GM23338 (cell line): ENCODE data around the gene AREL1. TPM values are rescaled to one million over a fixed set of nuclear protein-coding genes. Genes with fewer than 3 reads are reported as not detected.

Experiments
- ATAC-seq: fragments of 200-7000 bp; cut with Tn5 transposase; 3 replicates; pipeline ENCODE4 v1.9.1; 2020
- DNase-seq: peaks from one replicate; pipeline ENCODE4 v3.0.0-alpha.2; 2015; ENCODE audit warnings: low spot score
- H2AFZ ChIP-seq: fragments of 200-600 bp; sonication (generic); 2 replicates; pipeline ENCODE4 v1.8.0; 2016; ENCODE audit warnings: antibody characterized with exemption, mild to moderate bottlenecking, moderate library complexity
- H3F3A ChIP-seq: fragments of 200-600 bp; sonication (generic); replicated peaks from 2 replicates; pipeline ENCODE4 v1.8.0; 2017; ENCODE audit warnings: antibody characterized with exemption, mixed run types, low read depth
- H3K27ac ChIP-seq: fragments of 200-600 bp; sonication (generic); 2 replicates; pipeline ENCODE4 v1.6.1; 2016; ENCODE audit warnings: low read depth
- H3K27me3 ChIP-seq: fragments of 200-600 bp; sonication (generic); 2 replicates; pipeline ENCODE4 v1.8.0; 2016; ENCODE audit warnings: mild to moderate bottlenecking, mixed run types, moderate library complexity; ENCODE audit not compliant: insufficient read depth
- H3K36me3 ChIP-seq: fragments of 200-600 bp; sonication (generic); 2 replicates; pipeline ENCODE4 v1.8.0; 2016; ENCODE audit warnings: mild to moderate bottlenecking; ENCODE audit not compliant: insufficient read depth
- H3K4me1 ChIP-seq: fragments of 200-600 bp; sonication (generic); 2 replicates; pipeline ENCODE4 v1.8.0; 2016; ENCODE audit warnings: mild to moderate bottlenecking, moderate library complexity; ENCODE audit not compliant: insufficient read depth
- H3K4me2 ChIP-seq: fragments of 200-600 bp; sonication (generic); 2 replicates; pipeline ENCODE4 v1.7.1; 2017; ENCODE audit warnings: mixed run types
- H3K4me3 ChIP-seq: fragments of 200-600 bp; sonication (generic); 2 replicates; pipeline ENCODE4 v1.6.1; 2016; ENCODE audit warnings: mixed run types
- H3K79me2 ChIP-seq: fragments of 200-600 bp; sonication (generic); replicated peaks from 2 replicates; pipeline ENCODE4 v1.8.0; 2017; ENCODE audit warnings: mild to moderate bottlenecking; ENCODE audit not compliant: insufficient read depth
- H3K9me2 ChIP-seq: fragments of 200-600 bp; sonication (generic); 2 replicates; pipeline ENCODE4 v1.8.0; 2017; ENCODE audit not compliant: insufficient read depth
- H4K20me1 ChIP-seq: fragments of 200-600 bp; sonication (generic); replicated peaks from 2 replicates; pipeline ENCODE4 v1.8.0; 2017; ENCODE audit warnings: mild to moderate bottlenecking; ENCODE audit not compliant: insufficient read depth
- H3K27ac Mint-ChIP-seq: 2 replicates; pipeline ENCODE4 v1.8.0; 2020; ENCODE audit warnings: inconsistent platforms, mild to moderate bottlenecking, moderate library complexity, mixed read lengths
- H3K27me3 Mint-ChIP-seq: 3 replicates; pipeline ENCODE4 v1.8.0; 2022; ENCODE audit warnings: low read depth, mild to moderate bottlenecking, moderate library complexity, mixed read lengths, inconsistent platforms; ENCODE audit not compliant: insufficient read depth, poor library complexity
- H3K36me3 Mint-ChIP-seq: 3 replicates; pipeline ENCODE4 v1.8.0; 2021; ENCODE audit warnings: low read depth, mild to moderate bottlenecking, inconsistent platforms, moderate library complexity, mixed read lengths
- H3K4me1 Mint-ChIP-seq: 3 replicates; pipeline ENCODE4 v1.8.0; 2020; ENCODE audit warnings: mild to moderate bottlenecking, inconsistent platforms, mixed read lengths
- H3K4me3 Mint-ChIP-seq: 3 replicates; pipeline ENCODE4 v1.8.0; 2021; ENCODE audit warnings: moderate library complexity, mild to moderate bottlenecking, inconsistent platforms, mixed read lengths
- H3K9me3 Mint-ChIP-seq: 3 replicates; pipeline ENCODE4 v1.8.0; 2020; ENCODE audit warnings: moderate library complexity, mild to moderate bottlenecking, inconsistent platforms, mixed read lengths
- CREB1 ChIP-seq: fragments of 250-450 bp; sonication (Bioruptor Pico); IDR thresholded peaks from 2 replicates; pipeline ENCODE4 v1.5.0; 2020; ENCODE audit warnings: low read depth, mild to moderate bottlenecking, moderate library complexity
- CTCF ChIP-seq, 2 experiments: fragments of 200-600 bp in 1 of 2; sonication (generic) in 1 of 2; conservative IDR thresholded peaks; 2 replicates each; pipeline versions ENCODE4 v1.5.1 to v1.6.1; 2016 to 2017; ENCODE audit warnings: antibody characterized with exemption in 2 of 2, low read depth in 2 of 2, mild to moderate bottlenecking in 2 of 2, moderate library complexity in 1 of 2
- EZH2 ChIP-seq: fragments of 200-600 bp; sonication (generic); IDR thresholded peaks from one replicate; pipeline ENCODE4 v1.8.0; 2017; ENCODE audit warnings: antibody characterized with exemption, mild to moderate bottlenecking, low read depth; ENCODE audit not compliant: unreplicated experiment
- EZH2phosphoT487 ChIP-seq: fragments of 200-600 bp; sonication (generic); IDR thresholded peaks from one replicate; pipeline ENCODE4 v1.8.1; 2018; ENCODE audit warnings: antibody characterized with exemption; ENCODE audit not compliant: unreplicated experiment
- JUNB ChIP-seq: IDR thresholded peaks from one replicate; pipeline ENCODE4 v1.6.1; 2016; ENCODE audit warnings: antibody characterized with exemption; ENCODE audit not compliant: unreplicated experiment
- NANOG ChIP-seq: IDR thresholded peaks from 2 replicates; pipeline ENCODE4 v1.6.1; 2016; ENCODE audit warnings: antibody characterized with exemption, borderline replicate concordance
- POLR2AphosphoS5 ChIP-seq: IDR thresholded peaks from 2 replicates; pipeline ENCODE4 v1.6.1; 2016; ENCODE audit warnings: antibody characterized with exemption, low read depth
- REST ChIP-seq: IDR thresholded peaks from one replicate; pipeline ENCODE4 v1.6.1; 2018; ENCODE audit warnings: antibody characterized with exemption; ENCODE audit not compliant: unreplicated experiment
- STAT1 ChIP-seq: IDR thresholded peaks from one replicate; pipeline ENCODE4 v1.6.1; 2016; ENCODE audit warnings: antibody characterized with exemption; ENCODE audit not compliant: unreplicated experiment
- ZNF114 ChIP-seq: fragments of 250-450 bp; sonication (Bioruptor Pico); IDR thresholded peaks from 2 replicates; pipeline ENCODE4 v1.5.0; 2020; ENCODE audit warnings: mild to moderate bottlenecking, moderate library complexity
- ZNF331 ChIP-seq: fragments of 250-450 bp; sonication (Bioruptor Pico); IDR thresholded peaks from 2 replicates; pipeline ENCODE4 v1.5.0; 2020; ENCODE audit warnings: low read depth, mild to moderate bottlenecking, moderate library complexity
- ZNF462 ChIP-seq: fragments of 250-450 bp; sonication (Bioruptor Pico); IDR thresholded peaks from 2 replicates; pipeline ENCODE4 v1.5.0; 2020; ENCODE audit warnings: mild to moderate bottlenecking, moderate library complexity
- polyA plus RNA-seq: library from polyadenylated mRNA; unstranded; fragments of >200 nt; fragmentation: Nextera tagmentation; extraction: Ambion mirVana; gene quantifications from 2 replicates; pipeline ENCODE4 v1.2.1, GENCODE V29; 2016
- total RNA-seq: library from RNA; depleted of rRNA; stranded (reverse); fragments of >200 nt; shearing (Covaris generic); gene quantifications from 2 replicates; pipeline ENCODE4 v1.2.3, GENCODE V29; 2014
- TF ChIP-seq, protein P1 (sequence below): IDR thresholded peaks from 2 replicates; pipeline ENCODE4 v1.6.1; 2016; ENCODE audit warnings: antibody characterized with exemption

The AREL1 gene
- total and polyA plus RNA-seq, 2 experiments from 2014 or later = 7.5 to 23.6 TPM

DNA sequence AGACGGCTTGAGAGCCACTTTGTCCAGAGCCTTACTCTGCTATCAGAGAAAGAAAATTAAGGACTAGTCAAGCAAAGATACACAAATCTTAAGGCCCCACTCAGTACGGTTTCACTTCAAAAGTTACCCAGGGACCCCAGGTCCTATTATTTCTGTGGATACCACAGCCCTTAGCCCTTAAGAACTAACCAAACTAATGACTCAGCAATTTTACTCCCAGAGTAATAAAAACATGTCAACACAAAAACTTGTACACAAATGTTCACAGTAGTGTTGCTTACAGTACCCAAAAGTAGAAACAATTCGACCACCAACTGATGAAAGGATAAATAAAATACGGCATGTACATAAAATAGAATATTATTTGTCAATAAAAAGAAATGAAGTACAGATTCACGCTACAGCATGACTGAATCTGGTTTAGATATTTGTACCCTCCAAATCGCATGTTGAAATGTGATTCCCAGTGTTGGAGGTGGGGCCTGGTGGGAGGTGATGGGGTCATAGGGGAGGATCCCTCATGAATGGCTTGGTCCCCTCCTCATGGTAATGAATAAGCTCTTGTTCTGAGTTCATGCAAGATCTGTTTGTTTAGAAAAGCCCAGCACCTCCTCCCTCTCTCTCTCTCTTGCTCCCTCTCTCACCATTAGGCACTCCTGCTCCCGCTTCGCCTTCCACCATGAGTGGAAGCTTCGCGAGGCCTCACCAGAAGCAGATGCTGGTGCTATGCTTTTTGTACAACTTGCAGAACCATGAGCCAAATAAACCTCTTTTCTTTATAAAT, 30.5 kb downstream of the AREL1 start:
- peak; percentile 67 for ATAC-seq
- no peak overlapping the region for H3K4me2 ChIP-seq
- no peaks in the 10 kb centered on the region for H3K27me3 ChIP-seq
- DNase-seq = peak; percentile 3
- H3K4me3 ChIP-seq = no peak overlapping the region
- 0 out of 2 replicates have a peak, but pooled peaks cover 11% of the 10 kb centered on the region for H4K20me1 ChIP-seq
- no peak overlapping the region for H2AFZ ChIP-seq
- no peak overlapping the region for H3K4me3 Mint-ChIP-seq
- no peaks in the 10 kb centered on the region for H3K9me3 Mint-ChIP-seq
- H3F3A ChIP-seq = no peaks in the 10 kb centered on the region
- peak overlapping the region; percentile 90 for H3K27ac Mint-ChIP-seq
- H3K36me3 ChIP-seq = peaks cover 16% of the 10 kb centered on the region
- no peaks in the 10 kb centered on the region for H3K9me2 ChIP-seq
- no peak for TF ChIP-seq ZNF462
- TF ChIP-seq POLR2AphosphoS5 = no peak
- no peak for TF ChIP-seq CREB1 (CRISPR knock-in tag)
- TF ChIP-seq NANOG = no peak
- TF ChIP-seq STAT1 = no peak
- TF ChIP-seq EZH2 = no peak
- TF ChIP-seq REST = no peak
- TF ChIP-seq EZH2phosphoT487 = no peak
- no peak for TF ChIP-seq ZNF331 (CRISPR knock-in tag)
- TF ChIP-seq, protein P1, sequence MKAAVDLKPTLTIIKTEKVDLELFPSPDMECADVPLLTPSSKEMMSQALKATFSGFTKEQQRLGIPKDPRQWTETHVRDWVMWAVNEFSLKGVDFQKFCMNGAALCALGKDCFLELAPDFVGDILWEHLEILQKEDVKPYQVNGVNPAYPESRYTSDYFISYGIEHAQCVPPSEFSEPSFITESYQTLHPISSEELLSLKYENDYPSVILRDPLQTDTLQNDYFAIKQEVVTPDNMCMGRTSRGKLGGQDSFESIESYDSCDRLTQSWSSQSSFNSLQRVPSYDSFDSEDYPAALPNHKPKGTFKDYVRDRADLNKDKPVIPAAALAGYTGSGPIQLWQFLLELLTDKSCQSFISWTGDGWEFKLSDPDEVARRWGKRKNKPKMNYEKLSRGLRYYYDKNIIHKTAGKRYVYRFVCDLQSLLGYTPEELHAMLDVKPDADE = no peak
- no peak for TF ChIP-seq JUNB
- no peak for TF ChIP-seq CTCF (conservative IDR thresholded peaks at IDR 0.05; ENCODE audit: low read depth in 2 of 2)
- no peak for TF ChIP-seq ZNF114 (CRISPR knock-in tag)
- peaks cover 30% of the 10 kb centered on the region for H3K36me3 Mint-ChIP-seq
- peaks cover 10% of the 10 kb centered on the region for H3K4me1 ChIP-seq
- no peak overlapping the region for H3K27ac ChIP-seq
- peaks cover 14% of the 10 kb centered on the region for H3K4me1 Mint-ChIP-seq
- H3K27me3 Mint-ChIP-seq = no peaks in the 10 kb centered on the region
- no peaks in the 10 kb centered on the region for H3K79me2 ChIP-seq
